IMR-90 (cell line): Measurements from ENCODE around the gene FHIP1A. TPM values are rescaled to one million over a fixed set of nuclear protein-coding genes. Genes with fewer than 3 reads are reported as not detected.
"Not testable (repeated sequence)": the region's sequence is repeated elsewhere in the genome, so short reads cannot be mapped to it uniquely, and the experiment has no call there.

Source experiments
- ATAC-seq: fragments of 200-7000 bp; cut with Tn5 transposase; 2 replicates; pipeline ENCODE4 v1.9.1; 2020; ENCODE audit warnings: low read depth, mild to moderate bottlenecking, moderate library complexity
- BruUV-seq: library from RNA; stranded (reverse); fragments of 400-500 nt; replicated peaks from 2 replicates; lab custom pipeline; 2021; lab: Mats Ljungman, UMichigan
- CTCF ChIA-PET: fragments of 300-600 bp; formaldehyde crosslinking; extraction: SDS; loops from one replicate; lab custom pipeline; 2021; ENCODE audit warnings: antibody characterized with exemption; lab: Yijun Ruan, JAX
- POLR2A ChIA-PET: fragments of 300-600 bp; sonication (Branson Sonifier 250); formaldehyde crosslinking; loops from one replicate; lab custom pipeline; 2022; ENCODE audit warnings: antibody characterized with exemption; ENCODE audit not compliant: unreplicated experiment; lab: Charles Lee
- DNase-seq: peaks from one replicate; pipeline ENCODE4 v3.0.0; 2013
- H2AFZ ChIP-seq: replicated peaks from 2 replicates; pipeline ENCODE3; 2013; ENCODE audit warnings: low read length, mild to moderate bottlenecking; ENCODE audit not compliant: poor library complexity
- H2AK5ac ChIP-seq: 2 replicates; pipeline ENCODE4 v1.6.1; 2013; ENCODE audit warnings: low read depth, low read length, inconsistent platforms
- H2AK9ac ChIP-seq: replicated peaks from 2 replicates; pipeline ENCODE3; 2013; ENCODE audit warnings: mild to moderate bottlenecking, low read depth, low read length, moderate library complexity; ENCODE audit not compliant: poor library complexity
- H2BK120ac ChIP-seq: 2 replicates; pipeline ENCODE4 v1.6.1; 2013; ENCODE audit warnings: low read depth, low read length, inconsistent platforms
- H2BK15ac ChIP-seq: 3 replicates; pipeline ENCODE4 v1.6.1; 2013; ENCODE audit warnings: low read depth, low read length, inconsistent platforms
- H2BK20ac ChIP-seq: 2 replicates; pipeline ENCODE4 v1.6.1; 2013; ENCODE audit warnings: low read depth, mild to moderate bottlenecking, inconsistent platforms, low read length, moderate library complexity
- H2BK5ac ChIP-seq: 2 replicates; pipeline ENCODE4 v1.6.1; 2013; ENCODE audit warnings: mild to moderate bottlenecking, low read depth, low read length, inconsistent platforms; ENCODE audit not compliant: poor library complexity, severe bottlenecking
- H3K14ac ChIP-seq: replicated peaks from 2 replicates; pipeline ENCODE4 v1.6.1; 2013; ENCODE audit warnings: low read depth, low read length, inconsistent platforms
- H3K18ac ChIP-seq: 2 replicates; pipeline ENCODE4 v1.6.1; 2013; ENCODE audit warnings: low read depth, low read length, control low read depth
- H3K23ac ChIP-seq: 2 replicates; pipeline ENCODE4 v1.6.1; 2013; ENCODE audit warnings: low read depth, low read length, inconsistent platforms
- H3K27ac ChIP-seq: 2 replicates; pipeline ENCODE4 v1.5.1; 2013; ENCODE audit warnings: mild to moderate bottlenecking, control low read depth, low read length; ENCODE audit not compliant: insufficient read depth
- H3K27me3 ChIP-seq: 2 replicates; pipeline ENCODE4 v1.6.1; 2013; ENCODE audit warnings: low read length; ENCODE audit not compliant: control insufficient read depth, insufficient read depth
- H3K36me3 ChIP-seq: 2 replicates; pipeline ENCODE4 v1.6.1; 2013; ENCODE audit warnings: low read length, mixed read lengths; ENCODE audit not compliant: control insufficient read depth, insufficient read depth
- H3K4ac ChIP-seq: 2 replicates; pipeline ENCODE4 v1.6.1; 2013; ENCODE audit warnings: low read depth, low read length, inconsistent platforms
- H3K4me1 ChIP-seq: 2 replicates; pipeline ENCODE4 v1.6.1; 2013; ENCODE audit warnings: low read length, mixed read lengths; ENCODE audit not compliant: control insufficient read depth, insufficient read depth
- H3K4me2 ChIP-seq: 2 replicates; pipeline ENCODE4 v1.6.1; 2013; ENCODE audit warnings: low read depth, mild to moderate bottlenecking, control low read depth, low read length, moderate library complexity
- H3K4me3 ChIP-seq: 2 replicates; pipeline ENCODE4 v1.5.1; 2013; ENCODE audit warnings: low read depth, mild to moderate bottlenecking, control low read depth, low read length, moderate library complexity; ENCODE audit not compliant: insufficient read depth
- H3K56ac ChIP-seq: 2 replicates; pipeline ENCODE4 v1.6.1; 2013; ENCODE audit warnings: low read length, inconsistent platforms; ENCODE audit not compliant: insufficient read depth; ENCODE audit errors: extremely low read depth
- H3K79me1 ChIP-seq, 2 experiments: 2 replicates each; pipeline ENCODE4 v1.6.1; 2013; ENCODE audit warnings: low read length in 2 of 2, inconsistent platforms in 1 of 2, low read depth in 1 of 2
- H3K9ac ChIP-seq: 2 replicates; pipeline ENCODE4 v1.6.1; 2013; ENCODE audit warnings: low read depth, low read length, control low read depth
- H3K9me1 ChIP-seq: 2 replicates; pipeline ENCODE4 v1.6.1; 2013; ENCODE audit warnings: low read length, inconsistent platforms; ENCODE audit not compliant: insufficient read depth
- H3K9me3 ChIP-seq: 2 replicates; pipeline ENCODE4 v1.6.1; 2013; ENCODE audit warnings: low read length; ENCODE audit not compliant: control insufficient read depth, insufficient read depth
- H4K20me1 ChIP-seq: 2 replicates; pipeline ENCODE4 v1.6.1; 2013; ENCODE audit warnings: low read length, inconsistent platforms; ENCODE audit not compliant: insufficient read depth
- H4K5ac ChIP-seq: 2 replicates; pipeline ENCODE4 v1.6.1; 2013; ENCODE audit warnings: mild to moderate bottlenecking, low read depth, low read length, control low read depth
- H4K8ac ChIP-seq, 2 experiments: 2 replicates each; pipeline ENCODE4 v1.6.1; 2013; ENCODE audit warnings: low read depth in 2 of 2, low read length in 2 of 2, control low read depth in 1 of 2, inconsistent platforms in 1 of 2
- H4K91ac ChIP-seq: 2 replicates; pipeline ENCODE4 v1.6.1; 2013; ENCODE audit warnings: low read depth, low read length, inconsistent platforms; ENCODE audit not compliant: insufficient read depth
- WGBS, 2 experiments: methylation state at CpG; one replicate each; pipeline versions ENCODE4 v1.1.5 to v1.1.7; 2013; ENCODE audit warnings: missing lambda C conversion rate in 2 of 2; ENCODE audit not compliant: insufficient read length in 1 of 2; ENCODE audit errors: extremely low coverage in 2 of 2; 5-methylcytosine and 5-hydroxymethylcytosine counted together
- dilution Hi-C: fragments of 300-500 bp; cut with HindIII; formaldehyde crosslinking; loops from one replicate; pipeline ENCODE4 v1.14.3; 2018; ENCODE audit warnings: low sequenced_read_pairs; ENCODE audit not compliant: unreplicated experiment
- in situ Hi-C: fragments of 300-500 bp; cut with MboI; formaldehyde crosslinking; loops from 3 replicates; pipeline ENCODE4 v1.14.3; 2019; ENCODE audit warnings: low sequenced_read_pairs, inconsistent platforms, mixed read lengths
- intact Hi-C: fragments of 100-400 bp; cut with micrococcal nuclease; formaldehyde crosslinking; loops from 2 replicates; pipeline ENCODE4 v1.10.0; 2022
- polyA plus RNA-seq, 3 experiments: library from polyadenylated mRNA; depleted of rRNA; stranded (reverse); fragments of >200 nt; gene quantifications; 2 replicates each; pipeline ENCODE4 v1.2.3, GENCODE V29; 2012; ENCODE audit warnings: low replicate concordance in 1 of 3
- total RNA-seq: library from RNA; depleted of rRNA; stranded (reverse); fragments of >200 nt; gene quantifications from 2 replicates; pipeline ENCODE4 v1.2.3, GENCODE V29; 2012

Gene FHIP1A
- total and polyA plus RNA-seq, 2 of the 4 experiments (the other 2 are of a cell fraction): 0.02 to 0.18 TPM

DNA sequence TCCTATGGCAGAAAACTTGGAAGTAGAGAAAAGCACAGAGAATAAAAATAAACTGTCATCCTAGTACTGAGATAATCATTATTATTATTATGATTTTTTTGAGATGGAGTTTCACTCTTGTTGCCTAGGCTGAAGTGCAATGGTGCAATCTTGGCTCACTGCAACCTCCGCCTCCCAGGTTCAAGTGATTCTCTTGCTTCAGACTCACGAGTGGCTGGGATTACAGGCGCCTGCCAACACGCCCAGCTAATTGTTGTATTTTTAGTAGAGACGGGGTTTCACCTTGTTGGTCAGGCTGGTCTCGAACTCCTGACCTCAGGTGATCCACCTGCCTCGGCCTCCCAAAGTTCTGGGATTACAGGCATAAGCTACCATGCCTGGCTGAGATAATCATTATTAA, 4.2 kb upstream of the FHIP1A start:
- H2BK15ac ChIP-seq, dilution Hi-C loops, H2BK5ac ChIP-seq, H3K4me2 ChIP-seq, H2BK120ac ChIP-seq, H3K4me3 ChIP-seq, H3K9me1 ChIP-seq, H3K56ac ChIP-seq, H3K18ac ChIP-seq, ATAC-seq, H2BK20ac ChIP-seq, H4K5ac ChIP-seq, BruUV-seq, H3K9ac ChIP-seq, H3K27ac ChIP-seq, H3K79me1 ChIP-seq, in situ Hi-C loops, POLR2A ChIA-PET, H3K14ac ChIP-seq, DNase-seq, H3K23ac ChIP-seq, H3K4ac ChIP-seq, H2AK9ac ChIP-seq, H3K36me3 ChIP-seq, H4K91ac ChIP-seq, H2AFZ ChIP-seq, H4K20me1 ChIP-seq, H3K4me1 ChIP-seq, H4K8ac ChIP-seq, H3K9me3 ChIP-seq, H2AK5ac ChIP-seq, intact Hi-C loops: not testable (repeated sequence)
- peaks cover 29% of the 10 kb centered on the region for H3K27me3 ChIP-seq
- CTCF ChIA-PET: interaction anchor here (0.7 kb wide), 1 partner anchor 418 kb away, joined by 5 read pairs; no protein-coding TSS in a partner anchor
- 100% methylated on average over 1 of the region's 7 CpGs; no CpG with 5 or more reads in 1 of the 2 experiments for WGBS, 2 experiments
